Uterus (tissue), 4 donors: Measurements from ENCODE around the gene RAB2B. TPM values are rescaled to one million over a fixed set of nuclear protein-coding genes. Genes with fewer than 3 reads are reported as not detected.
A peak's percentile ranks its signal among the peaks of the same experiment; 100 is the strongest.
"Not testable (repeated sequence)": the region's sequence is repeated elsewhere in the genome, so short reads cannot be mapped to it uniquely, and the experiment has no call there.

Experiments used
- DNase-seq, 2 donors: peaks; one replicate each; pipeline ENCODE4 v3.0.0-alpha.2; 2019 to 2020
- H3K27ac ChIP-seq, 2 donors: fragments of 200-600 bp; sonication (generic); 1 replicate in 1 of 2; 2 replicates in 1 of 2; pipeline ENCODE4 v1.5.1; 2016 to 2018
- H3K27me3 ChIP-seq, 2 donors: fragments of 200-600 bp; sonication (generic); one replicate each; pipeline ENCODE4 v1.5.1; 2018 to 2019; ENCODE audit warnings: control low read depth in 1 of 2
- H3K36me3 ChIP-seq, 2 donors: fragments of 200-600 bp; sonication (generic); one replicate each; pipeline ENCODE4 v1.5.1; 2019; ENCODE audit warnings: control low read depth in 1 of 2
- H3K4me1 ChIP-seq, 2 donors: fragments of 200-600 bp; sonication (generic); one replicate each; pipeline ENCODE4 v1.5.1; 2018 to 2019; ENCODE audit warnings: control low read depth in 1 of 2
- H3K4me3 ChIP-seq, 2 donors: fragments of 200-600 bp; sonication (generic); 1 replicate in 1 of 2; 2 replicates in 1 of 2; pipeline ENCODE4 v1.5.1; 2018 to 2019; ENCODE audit warnings: mild to moderate bottlenecking in 1 of 2
- H3K9me3 ChIP-seq, 2 donors: fragments of 200-600 bp; sonication (generic); one replicate each; pipeline ENCODE4 v1.5.1; 2019; ENCODE audit warnings: control low read depth in 1 of 2
- POLR2A ChIP-seq, 2 donors: fragments of 450-650 bp; IDR thresholded peaks; one replicate each; pipeline ENCODE4 v1.6.1; 2016; ENCODE audit warnings: antibody characterized with exemption in 2 of 2, mild to moderate bottlenecking in 1 of 2, moderate library complexity in 1 of 2
- intact Hi-C: fragments of 100-400 bp; cut with DNase I; formaldehyde crosslinking; loops from one replicate; pipeline ENCODE4 v1.15.1; 2023; ENCODE audit warnings: low total_unique reads
- total RNA-seq, 4 donors: library from RNA; depleted of rRNA in 3 of 4; stranded (reverse); fragments of >200 nt in 3 of 4; gene quantifications; one replicate each; pipeline versions ENCODE4 v1.1.0 to v1.2.4, GENCODE V29; 2014 to 2023
- TF ChIP-seq, protein P1 (sequence below), 4 experiments: fragments of 200-600 bp in 2 of 4; fragments of 450-650 bp in 2 of 4; sonication (generic) in 2 of 4; IDR thresholded peaks; one replicate each; pipeline ENCODE4 v1.5.1; 2016 to 2019; ENCODE audit warnings: antibody characterized with exemption in 4 of 4, mild to moderate bottlenecking in 2 of 4, moderate library complexity in 1 of 4
- donor health status: DM: yes; HTN: yes; CAD: no.

Gene RAB2B
- total RNA-seq, 4 donors from 2014 or later, result 8.5 to 47.9 (median 22.9) TPM

DNA sequence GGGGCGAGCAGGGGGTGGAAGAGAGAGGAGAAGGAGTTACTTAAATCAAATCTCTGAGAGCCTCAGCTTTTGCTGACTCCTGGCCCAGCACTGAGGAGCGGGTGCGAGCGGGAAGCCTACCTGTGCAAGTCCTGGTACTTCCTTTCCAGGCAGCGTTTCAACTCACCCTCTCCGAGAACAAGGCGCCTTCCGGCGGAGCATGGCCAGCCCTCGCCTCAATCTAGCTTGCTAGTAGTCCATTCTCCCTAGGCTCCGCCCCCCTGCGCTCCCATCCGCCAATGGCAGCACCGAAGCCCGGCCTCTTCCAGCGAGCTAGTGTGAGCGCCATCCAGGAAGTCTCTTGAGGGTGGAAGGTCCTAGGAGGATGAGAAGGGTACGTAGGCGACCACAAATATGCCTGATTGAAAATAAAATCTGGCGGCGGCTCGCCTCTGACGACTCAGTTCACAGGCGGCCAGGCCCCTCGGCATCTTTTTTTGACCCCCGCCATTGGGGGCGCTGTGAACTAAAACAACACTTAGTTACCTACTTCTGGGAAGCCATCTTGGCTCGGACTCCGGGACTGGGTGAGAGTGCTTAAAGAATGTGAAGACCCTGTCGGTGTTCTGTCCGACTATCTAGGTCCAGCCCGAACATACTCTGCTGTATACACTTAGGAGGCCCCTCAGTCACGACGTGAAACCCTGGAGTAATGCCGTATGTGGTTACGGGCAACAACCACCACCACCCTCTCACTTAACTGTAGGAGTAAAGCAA lies 20.7 kb downstream of the RAB2B start, which contains the start of gene CHD8:
Gene CHD8 (minus strand): TSS at position 212 of the 756 bp plus-strand sequence. CDS start 24,480 bp downstream, outside the sequence.
- Histone ChIP-seq H3K9me3 (no peaks in the 10 kb centered on the region), H3K4me3 (peak within 1 kb of the TSS; percentile 86 to 89), H3K36me3 (no peaks in the 10 kb centered on the region), H3K27ac (peak within 1 kb of the TSS; percentile 87 to 98), H3K27me3 (no peaks in the 10 kb centered on the region), H3K4me1 (peaks cover 0 to 7% of the 10 kb centered on the region in 2 donors)
- peak; percentile 99 for DNase-seq
- intact Hi-C loops, result no loop called here
- TF ChIP-seq POLR2A (IDR thresholded peaks at IDR 0.05), result peak; percentile 28 to 61
- TF ChIP-seq, protein P1, sequence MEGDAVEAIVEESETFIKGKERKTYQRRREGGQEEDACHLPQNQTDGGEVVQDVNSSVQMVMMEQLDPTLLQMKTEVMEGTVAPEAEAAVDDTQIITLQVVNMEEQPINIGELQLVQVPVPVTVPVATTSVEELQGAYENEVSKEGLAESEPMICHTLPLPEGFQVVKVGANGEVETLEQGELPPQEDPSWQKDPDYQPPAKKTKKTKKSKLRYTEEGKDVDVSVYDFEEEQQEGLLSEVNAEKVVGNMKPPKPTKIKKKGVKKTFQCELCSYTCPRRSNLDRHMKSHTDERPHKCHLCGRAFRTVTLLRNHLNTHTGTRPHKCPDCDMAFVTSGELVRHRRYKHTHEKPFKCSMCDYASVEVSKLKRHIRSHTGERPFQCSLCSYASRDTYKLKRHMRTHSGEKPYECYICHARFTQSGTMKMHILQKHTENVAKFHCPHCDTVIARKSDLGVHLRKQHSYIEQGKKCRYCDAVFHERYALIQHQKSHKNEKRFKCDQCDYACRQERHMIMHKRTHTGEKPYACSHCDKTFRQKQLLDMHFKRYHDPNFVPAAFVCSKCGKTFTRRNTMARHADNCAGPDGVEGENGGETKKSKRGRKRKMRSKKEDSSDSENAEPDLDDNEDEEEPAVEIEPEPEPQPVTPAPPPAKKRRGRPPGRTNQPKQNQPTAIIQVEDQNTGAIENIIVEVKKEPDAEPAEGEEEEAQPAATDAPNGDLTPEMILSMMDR (IDR thresholded peaks at IDR 0.05), result peak; percentile 54 to 78 (median 64)

DNA sequence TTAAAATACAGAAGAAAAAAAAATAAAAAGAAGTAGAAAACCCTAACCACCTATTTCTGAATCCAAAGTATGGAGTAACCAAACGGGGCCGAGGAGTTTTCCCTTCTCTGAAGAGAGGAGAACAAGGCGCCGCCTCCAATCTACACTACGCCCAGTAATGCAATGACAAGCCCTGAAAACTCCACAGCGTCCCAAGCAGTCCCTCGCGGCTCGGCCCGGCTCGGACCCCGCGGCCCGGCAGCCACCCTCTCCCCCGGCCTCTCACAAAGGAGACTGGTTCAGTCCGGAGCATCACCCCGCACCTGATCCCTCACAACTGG lies 21.2 kb downstream of the RAB2B start:
- no peaks in the 10 kb centered on the region for H3K27me3 ChIP-seq
- intact Hi-C loops, result no loop called here
- H3K9me3 ChIP-seq, result no peaks in the 10 kb centered on the region
- H3K27ac ChIP-seq, result peak overlapping the region; percentile 87 to 98
- peak overlapping the region; percentile 86 to 89 for H3K4me3 ChIP-seq
- peaks cover 0 to 7% of the 10 kb centered on the region in 2 donors for H3K4me1 ChIP-seq
- DNase-seq, result no peak
- TF ChIP-seq POLR2A (IDR thresholded peaks at IDR 0.05), result no peak
- TF ChIP-seq, protein P1 (IDR thresholded peaks at IDR 0.05), result no peak
- no peaks in the 10 kb centered on the region for H3K36me3 ChIP-seq

DNA sequence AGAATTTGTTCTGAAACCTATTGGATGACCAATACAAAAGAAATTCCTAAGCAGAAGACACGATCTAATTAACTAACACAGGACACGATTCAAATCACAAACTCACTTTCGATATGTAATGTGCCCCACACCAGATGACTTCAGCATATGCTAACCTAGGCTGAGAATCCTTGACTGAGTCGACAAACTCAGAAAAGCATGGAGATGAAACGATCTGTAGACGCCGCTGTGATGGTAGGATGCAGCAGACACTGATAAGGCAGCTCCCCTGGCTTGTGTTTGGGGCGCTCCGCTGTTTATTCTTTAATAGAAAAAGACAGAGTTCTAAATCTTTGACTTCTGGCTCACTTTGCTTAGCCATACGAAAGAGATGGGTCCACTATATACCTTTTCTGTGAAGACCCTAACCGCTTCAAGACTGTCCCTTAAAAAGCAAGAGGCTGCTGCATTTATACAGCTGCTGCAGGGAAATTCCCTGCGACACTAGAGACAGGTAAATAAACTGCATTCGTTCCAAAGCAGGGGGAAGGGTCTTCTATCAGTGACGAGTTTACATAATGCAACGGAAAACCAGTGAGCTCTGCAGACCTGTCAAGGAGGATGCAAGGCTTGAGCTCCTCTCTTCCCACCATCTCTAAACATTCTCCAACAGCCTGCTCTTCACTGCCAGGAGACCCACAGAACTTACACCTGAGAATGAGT lies 21.8 kb downstream of the RAB2B start:
- intact Hi-C loops, result no loop called here
- Histone ChIP-seq H3K27ac (peak overlapping the region; percentile 87 to 98), H3K4me1 (peaks cover 0 to 7% of the 10 kb centered on the region in 2 donors), H3K9me3 (no peaks in the 10 kb centered on the region), H3K4me3 (peak overlapping the region; percentile 86 to 89), H3K27me3 (no peaks in the 10 kb centered on the region), H3K36me3 (no peaks in the 10 kb centered on the region)
- DNase-seq, result no peak
- TF ChIP-seq, protein P1 (IDR thresholded peaks at IDR 0.05), result no peak
- no peak for TF ChIP-seq POLR2A (IDR thresholded peaks at IDR 0.05)

DNA sequence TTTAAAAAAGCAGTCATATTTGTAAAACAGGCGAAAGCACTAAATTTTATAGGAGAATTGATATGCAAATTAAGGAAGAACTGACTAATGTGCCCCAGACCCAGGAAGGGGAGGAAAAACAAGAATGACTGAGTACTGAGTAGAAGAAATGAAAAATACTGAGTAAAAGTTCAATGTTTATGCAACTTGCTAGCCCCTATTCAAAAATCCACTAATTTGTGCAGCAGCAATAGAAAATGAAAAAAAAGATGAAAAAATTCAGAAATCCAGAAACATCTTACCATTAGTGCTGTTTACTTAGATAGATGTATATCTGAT lies 26.9 kb downstream of the RAB2B start:
- intact Hi-C loops, result no loop called here
- Histone ChIP-seq H3K9me3 (no peaks in the 10 kb centered on the region), H3K4me3 (no peak overlapping the region), H3K27ac (no peak overlapping the region), H3K4me1 (peaks cover 0 to 4% of the 10 kb centered on the region in 2 donors), H3K36me3 (no peaks in the 10 kb centered on the region), H3K27me3 (no peaks in the 10 kb centered on the region)
- no peak for DNase-seq
- TF ChIP-seq, protein P1 (IDR thresholded peaks at IDR 0.05), result no peak
- TF ChIP-seq POLR2A (IDR thresholded peaks at IDR 0.05), result no peak

DNA sequence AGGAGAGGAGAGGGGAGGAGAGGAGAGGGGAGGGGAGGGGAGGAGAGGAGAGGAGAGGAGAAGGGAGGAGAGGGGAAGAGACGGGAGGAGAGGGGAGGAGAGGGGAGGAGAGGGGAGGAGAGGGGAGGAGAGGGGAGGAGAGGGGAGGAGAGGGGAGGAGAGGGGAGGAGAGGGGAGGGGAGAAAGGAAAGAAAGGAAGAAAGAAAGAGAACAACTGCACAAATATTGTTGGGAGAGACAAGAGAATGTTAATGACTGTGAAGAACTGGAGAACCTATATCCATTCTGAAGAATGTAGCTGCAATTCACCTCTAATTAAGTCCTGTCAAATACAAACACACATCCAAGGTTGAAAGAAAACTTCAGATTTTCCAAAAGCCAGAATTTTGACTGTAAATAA lies 34.1 kb downstream of the RAB2B start:
- intact Hi-C loops, H3K9me3 ChIP-seq, H3K36me3 ChIP-seq, H3K27ac ChIP-seq, H3K4me3 ChIP-seq, H3K27me3 ChIP-seq, H3K4me1 ChIP-seq, DNase-seq: not testable (repeated sequence)
